ENCODE measurements around the gene SLC29A1. TPM values are rescaled to one million over a fixed set of nuclear protein-coding genes. Genes with fewer than 3 reads are reported as not detected.

Gene SLC29A1
- total and polyA plus RNA-seq, 11 donors = 48.0 to 319 (median 131) TPM

DNA sequence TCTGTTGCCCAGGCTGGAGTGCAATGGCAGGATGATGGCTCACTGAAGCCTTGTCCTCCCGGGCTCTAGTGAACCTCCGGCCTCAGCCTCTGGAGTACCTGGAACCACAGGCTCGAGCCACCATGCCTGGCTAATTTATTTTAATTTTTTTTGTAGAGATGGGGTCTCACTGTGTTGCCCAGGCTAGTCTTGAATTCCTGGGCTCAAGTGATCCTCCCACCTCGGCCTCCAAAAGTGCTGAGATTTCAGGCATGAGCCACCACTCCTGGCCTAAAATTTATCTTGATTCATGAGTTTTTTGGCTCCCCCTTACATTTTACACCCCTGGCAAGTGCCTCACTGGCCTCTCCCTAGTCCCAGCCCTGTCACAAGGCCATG lies 2.5 kb upstream of the SLC29A1 start:
- 71 to 79% (median 75%) methylated on average over 4 of the region's 4 CpGs for WGBS, 4 donors
- DNase-seq = no peak
- no peak for TF ChIP-seq POLR2A (IDR thresholded peaks at IDR 0.05)
- TF ChIP-seq, protein P1, sequence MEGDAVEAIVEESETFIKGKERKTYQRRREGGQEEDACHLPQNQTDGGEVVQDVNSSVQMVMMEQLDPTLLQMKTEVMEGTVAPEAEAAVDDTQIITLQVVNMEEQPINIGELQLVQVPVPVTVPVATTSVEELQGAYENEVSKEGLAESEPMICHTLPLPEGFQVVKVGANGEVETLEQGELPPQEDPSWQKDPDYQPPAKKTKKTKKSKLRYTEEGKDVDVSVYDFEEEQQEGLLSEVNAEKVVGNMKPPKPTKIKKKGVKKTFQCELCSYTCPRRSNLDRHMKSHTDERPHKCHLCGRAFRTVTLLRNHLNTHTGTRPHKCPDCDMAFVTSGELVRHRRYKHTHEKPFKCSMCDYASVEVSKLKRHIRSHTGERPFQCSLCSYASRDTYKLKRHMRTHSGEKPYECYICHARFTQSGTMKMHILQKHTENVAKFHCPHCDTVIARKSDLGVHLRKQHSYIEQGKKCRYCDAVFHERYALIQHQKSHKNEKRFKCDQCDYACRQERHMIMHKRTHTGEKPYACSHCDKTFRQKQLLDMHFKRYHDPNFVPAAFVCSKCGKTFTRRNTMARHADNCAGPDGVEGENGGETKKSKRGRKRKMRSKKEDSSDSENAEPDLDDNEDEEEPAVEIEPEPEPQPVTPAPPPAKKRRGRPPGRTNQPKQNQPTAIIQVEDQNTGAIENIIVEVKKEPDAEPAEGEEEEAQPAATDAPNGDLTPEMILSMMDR (IDR thresholded peaks at IDR 0.05) = no peak
- no peaks in the 10 kb centered on the region for H3K36me3 ChIP-seq
- H3K27ac ChIP-seq = peak overlapping the region; percentile 54 to 99 (median 92)
- H3K27me3 ChIP-seq = no peaks in the 10 kb centered on the region
- peaks cover 5 to 93% (median 84%) of the 10 kb centered on the region in 12 donors for H3K4me1 ChIP-seq
- peak overlapping the region in 2 of 12 donors; percentile 67 to 84 for H3K4me3 ChIP-seq
- intact Hi-C loops (cut with DNase I) = loop anchor here in 4 of 10 donors (1.0 to 5.0 kb wide), 4 partner anchors 14 to 44 kb away; no protein-coding TSS in a partner anchor
- no peaks in the 10 kb centered on the region for H3K9me3 ChIP-seq
- no peak for ATAC-seq

DNA sequence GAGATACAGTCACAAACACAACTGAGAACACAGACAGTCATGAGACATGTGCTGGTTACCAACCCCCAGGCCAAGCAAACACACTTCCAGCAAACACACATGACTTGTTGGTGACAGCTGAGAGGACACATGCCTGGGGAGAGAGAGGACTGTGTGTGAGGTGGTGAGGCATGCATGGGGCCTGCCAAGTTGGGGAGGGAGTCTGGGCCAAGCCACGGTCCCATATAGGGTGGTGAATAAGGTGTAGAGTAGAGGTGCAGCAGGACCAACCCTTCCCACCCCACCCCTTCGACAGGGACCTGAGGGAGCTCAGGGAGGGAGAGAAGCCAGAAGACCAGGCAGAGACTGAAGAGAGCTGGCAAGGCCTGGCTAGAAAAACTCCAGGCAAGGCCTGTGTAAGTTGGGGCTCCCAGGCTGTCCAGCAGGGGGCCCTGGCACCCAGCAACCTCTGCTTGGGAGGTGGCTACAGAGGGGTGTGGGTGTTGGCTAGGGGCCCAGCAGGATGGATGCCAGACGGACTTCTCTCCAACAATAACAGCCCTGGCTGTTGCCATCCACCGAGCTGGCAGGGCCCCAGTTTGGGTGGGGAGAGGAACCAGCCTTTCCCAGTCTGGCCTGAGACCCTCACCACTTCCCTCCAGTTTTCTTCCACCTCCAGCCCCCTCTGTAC lies 2.0 kb upstream of the SLC29A1 start:
- intact Hi-C loops (cut with DNase I) = loop anchor here in 4 of 10 donors (1.0 to 5.0 kb wide), 4 partner anchors 13 to 44 kb away; no protein-coding TSS in a partner anchor
- Histone ChIP-seq H3K4me1 (peaks cover 9 to 95% (median 85%) of the 10 kb centered on the region in 12 donors), H3K36me3 (no peaks in the 10 kb centered on the region), H3K9me3 (no peaks in the 10 kb centered on the region), H3K27me3 (no peaks in the 10 kb centered on the region), H3K4me3 (peak overlapping the region in 9 of 12 donors; percentile 9 to 88 (median 71)), H3K27ac (peak overlapping the region; percentile 54 to 99 (median 92))
- DNase-seq (peak; percentile 93 to 95 (median 95)), ATAC-seq (peak; percentile 63 to 78 (median 73))
- TF ChIP-seq, protein P1 (IDR thresholded peaks at IDR 0.05) = peak; percentile 71 to 95 (median 82)
- TF ChIP-seq POLR2A (IDR thresholded peaks at IDR 0.05) = peak in 1 of 2 donors; percentile 15
- 5 to 14% (median 7%) methylated on average over 4 of the region's 4 CpGs for WGBS, 4 donors

DNA sequence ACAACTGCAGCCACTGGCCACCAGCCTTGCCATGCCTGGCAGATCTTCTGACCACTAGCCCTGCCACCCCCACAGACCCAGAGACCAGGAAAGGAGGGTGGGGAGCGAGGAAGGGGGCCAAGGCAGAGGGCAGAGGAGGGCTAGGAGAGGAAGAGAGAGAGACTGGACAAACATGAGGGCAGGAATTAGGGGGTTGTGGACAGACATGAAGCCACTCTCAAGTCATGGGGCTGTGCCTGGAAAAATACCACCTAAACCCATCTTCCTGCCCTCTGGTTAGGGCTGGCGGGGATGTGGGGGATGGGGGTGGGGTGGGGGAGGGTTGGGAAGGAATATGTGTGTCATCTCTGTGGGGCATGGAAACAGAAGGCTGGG lies 1.4 kb upstream of the SLC29A1 start:
- Histone ChIP-seq H3K4me3 (peak overlapping the region in 9 of 12 donors; percentile 23 to 88 (median 75)), H3K27ac (peak overlapping the region; percentile 54 to 99 (median 92)), H3K4me1 (peaks cover 9 to 95% (median 85%) of the 10 kb centered on the region in 12 donors), H3K27me3 (no peaks in the 10 kb centered on the region), H3K36me3 (no peaks in the 10 kb centered on the region), H3K9me3 (no peaks in the 10 kb centered on the region)
- 26 to 56% (median 47%) methylated on average over 2 of the region's 2 CpGs for WGBS, 4 donors
- intact Hi-C loops (cut with DNase I) = loop anchor here in 4 of 10 donors (1.0 to 5.0 kb wide), 4 partner anchors 13 to 45 kb away; no protein-coding TSS in a partner anchor
- ATAC-seq (no peak), DNase-seq (no peak)
- no peak for TF ChIP-seq POLR2A (IDR thresholded peaks at IDR 0.05)
- TF ChIP-seq, protein P1 (IDR thresholded peaks at IDR 0.05) = no peak
